PC-3 (cell line): Measurements from ENCODE around the gene SH3BP4.

Experiments
- EZH2 ChIP-seq: fragments of 300-600 bp; sonication (generic); IDR thresholded peaks from one replicate; pipeline ENCODE4 v1.6.1; 2017; ENCODE audit warnings: antibody characterized with exemption, mild to moderate bottlenecking, low read length; ENCODE audit not compliant: unreplicated experiment
- EZH2phosphoT487 ChIP-seq: fragments of 300-600 bp; sonication (generic); IDR thresholded peaks from 2 replicates; pipeline ENCODE4 v1.6.1; 2018; ENCODE audit warnings: mild to moderate bottlenecking, antibody characterized with exemption, low read length, borderline replicate concordance
- TF ChIP-seq, protein P1 (sequence below): fragments of 300-600 bp; sonication (generic); conservative IDR thresholded peaks from 2 replicates; pipeline ENCODE4 v1.5.1; 2017; ENCODE audit warnings: antibody characterized with exemption, low read depth, mild to moderate bottlenecking, low read length

DNA sequence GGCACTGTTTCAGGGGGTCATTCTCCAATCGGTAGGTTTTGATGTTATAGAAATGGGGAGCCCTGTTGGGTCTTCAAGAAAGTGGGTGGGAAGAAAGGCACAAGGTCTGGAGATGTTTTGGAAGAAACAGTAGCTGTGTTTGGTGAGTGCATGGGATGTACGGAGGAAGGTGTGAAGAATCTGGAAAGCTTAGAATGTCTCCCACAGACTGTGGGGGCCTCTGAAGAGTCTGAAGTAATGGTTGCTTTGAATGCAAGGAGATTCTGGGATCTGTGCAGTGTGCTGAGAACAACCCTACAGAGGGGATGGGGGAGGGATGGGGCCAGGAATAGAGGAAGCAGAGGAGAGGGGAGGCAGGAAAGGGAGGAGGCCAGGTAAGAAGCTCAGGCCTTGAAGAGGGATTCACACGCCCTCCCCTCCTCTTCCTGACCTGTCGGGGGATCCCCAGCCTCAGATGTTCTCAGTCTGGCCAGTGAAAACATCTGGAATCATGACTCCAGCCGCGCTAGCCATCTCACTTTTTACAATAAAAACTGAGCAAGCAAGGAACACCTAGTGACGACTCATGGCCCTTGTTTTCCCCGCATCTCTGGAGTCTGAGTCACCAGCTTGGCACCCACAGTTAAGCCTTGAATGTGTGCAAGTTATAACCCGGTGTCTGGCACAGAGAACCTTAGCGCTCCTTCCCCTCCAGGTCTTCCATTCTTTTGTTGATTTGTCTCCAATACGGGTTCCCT, 74.2 kb downstream of the SH3BP4 start:
- TF ChIP-seq, protein P1, sequence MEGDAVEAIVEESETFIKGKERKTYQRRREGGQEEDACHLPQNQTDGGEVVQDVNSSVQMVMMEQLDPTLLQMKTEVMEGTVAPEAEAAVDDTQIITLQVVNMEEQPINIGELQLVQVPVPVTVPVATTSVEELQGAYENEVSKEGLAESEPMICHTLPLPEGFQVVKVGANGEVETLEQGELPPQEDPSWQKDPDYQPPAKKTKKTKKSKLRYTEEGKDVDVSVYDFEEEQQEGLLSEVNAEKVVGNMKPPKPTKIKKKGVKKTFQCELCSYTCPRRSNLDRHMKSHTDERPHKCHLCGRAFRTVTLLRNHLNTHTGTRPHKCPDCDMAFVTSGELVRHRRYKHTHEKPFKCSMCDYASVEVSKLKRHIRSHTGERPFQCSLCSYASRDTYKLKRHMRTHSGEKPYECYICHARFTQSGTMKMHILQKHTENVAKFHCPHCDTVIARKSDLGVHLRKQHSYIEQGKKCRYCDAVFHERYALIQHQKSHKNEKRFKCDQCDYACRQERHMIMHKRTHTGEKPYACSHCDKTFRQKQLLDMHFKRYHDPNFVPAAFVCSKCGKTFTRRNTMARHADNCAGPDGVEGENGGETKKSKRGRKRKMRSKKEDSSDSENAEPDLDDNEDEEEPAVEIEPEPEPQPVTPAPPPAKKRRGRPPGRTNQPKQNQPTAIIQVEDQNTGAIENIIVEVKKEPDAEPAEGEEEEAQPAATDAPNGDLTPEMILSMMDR: no peak
- no peak for TF ChIP-seq EZH2
- TF ChIP-seq EZH2phosphoT487: no peak
